GM12865 (cell line): ENCODE data around the gene SPPL3.
"Not testable (repeated sequence)": the region's sequence is repeated elsewhere in the genome, so short reads cannot be mapped to it uniquely, and the experiment has no call there.

Source experiments
- DNase-seq: peaks from one replicate; pipeline ENCODE4 v3.0.0; 2010; ENCODE audit warnings: low read depth
- H3K4me3 ChIP-seq: 2 replicates; pipeline ENCODE4 v1.5.1; 2011; ENCODE audit warnings: mild to moderate bottlenecking, low read depth, low read length, control low read depth
- CTCF ChIP-seq: IDR thresholded peaks from 2 replicates; pipeline ENCODE4 v1.5.1; 2011; ENCODE audit warnings: low read length, control low read depth, low read depth, inconsistent platforms; ENCODE audit not compliant: insufficient read depth; ENCODE audit errors: missing control alignments

The SPPL3 gene

GRCh38 chr12:120903412-120904196 is 554 bp downstream of the SPPL3 start:
- H3K4me3 ChIP-seq = peak overlapping the region; percentile 95
- peak; percentile 81 for DNase-seq
- TF ChIP-seq CTCF = no peak

- H3K4me3 ChIP-seq = peak overlapping the region; percentile 95
- DNase-seq = no peak
- TF ChIP-seq CTCF = no peak
Measured at GRCh38 chr12:120902846-120903411, 1.2 kb downstream of the SPPL3 start.

DNA sequence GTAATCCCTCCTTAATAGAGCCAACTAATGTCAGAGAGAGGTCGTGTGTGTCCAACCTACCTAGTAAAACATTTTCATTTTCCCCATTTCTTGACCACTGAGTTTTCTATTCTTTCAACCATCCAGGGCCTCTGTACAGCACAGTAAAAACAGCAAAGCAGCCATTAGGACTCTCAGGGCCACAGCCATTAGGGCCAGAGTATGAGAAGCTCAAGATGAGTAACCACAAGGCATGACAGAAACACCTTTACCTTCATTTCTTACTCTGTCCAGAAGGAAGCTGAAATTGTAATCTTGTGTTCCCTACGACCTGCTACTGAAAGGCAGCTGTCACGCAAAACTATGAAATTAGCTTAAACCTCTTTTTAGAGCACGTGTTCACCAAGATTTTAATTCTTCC is 2.3 kb downstream of the SPPL3 start:
- peak overlapping the region; percentile 95 for H3K4me3 ChIP-seq
- peak; percentile 50 for DNase-seq

DNA sequence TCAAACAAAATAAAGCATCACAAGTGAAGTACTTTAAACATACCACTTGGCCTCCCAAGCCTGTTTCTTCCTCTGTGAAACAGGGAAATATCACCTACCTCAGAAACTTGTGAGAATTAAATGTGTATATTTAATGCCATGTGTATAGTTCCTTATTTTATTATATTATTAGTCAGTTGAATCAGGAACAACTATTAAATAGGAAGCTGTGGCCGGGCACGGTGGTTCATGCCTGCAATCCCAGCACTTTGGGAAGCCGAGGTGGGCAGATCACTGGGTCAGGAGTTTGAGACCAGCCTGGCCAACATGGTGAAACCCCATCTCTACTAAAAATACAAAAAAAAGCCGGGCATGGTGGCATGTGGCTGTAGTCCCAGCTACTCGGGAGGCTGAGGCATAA is 3.1 kb downstream of the SPPL3 start:
- DNase-seq, H3K4me3 ChIP-seq: not testable (repeated sequence)

More for the DNA sequence above, 2.3 kb downstream of the SPPL3 start:
- TF ChIP-seq CTCF = no peak

DNA sequence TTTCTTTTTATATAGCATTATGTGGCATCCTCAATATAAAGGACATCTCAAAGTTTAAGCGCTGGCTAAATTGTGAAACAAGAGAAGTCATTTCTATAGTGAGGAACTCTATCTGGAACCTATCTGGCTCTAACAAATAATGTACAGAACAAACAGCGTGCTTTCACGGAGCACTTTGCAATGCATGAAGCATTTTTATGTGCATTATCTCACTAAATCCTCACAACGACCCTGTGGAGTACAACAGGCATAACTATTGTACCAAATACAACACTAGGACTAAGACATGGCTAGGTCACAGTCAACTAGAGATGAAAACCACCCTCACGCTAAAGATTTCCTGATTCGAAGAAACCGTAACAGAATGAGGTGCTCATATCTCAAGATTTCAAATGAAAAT is 8.6 kb downstream of the SPPL3 start:
- no peak overlapping the region for H3K4me3 ChIP-seq
- TF ChIP-seq CTCF = no peak
- no peak for DNase-seq

DNA sequence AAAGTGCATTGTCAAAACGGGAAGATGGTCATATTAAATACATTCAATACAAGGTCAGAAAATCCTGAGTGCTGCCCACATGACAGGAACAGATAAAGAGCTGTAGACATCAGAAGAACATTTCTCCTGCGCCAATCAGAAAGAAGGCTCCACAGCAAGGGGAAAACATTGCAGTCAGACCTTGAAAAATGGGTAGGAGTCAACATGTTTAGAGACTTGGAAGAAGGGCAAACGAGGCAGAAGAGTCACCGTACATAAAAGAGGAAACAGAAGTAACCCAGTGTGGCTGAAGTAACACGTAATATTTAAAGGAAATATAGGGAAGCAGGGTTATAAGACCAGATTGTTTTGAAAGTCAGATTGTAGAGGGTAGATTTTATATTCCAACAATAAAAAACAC is 11.9 kb downstream of the SPPL3 start:
- DNase-seq = no peak
- no peak overlapping the region for H3K4me3 ChIP-seq

GRCh38 chr12:120890963-120891362 is 13.2 kb downstream of the SPPL3 start:
- no peak for DNase-seq
- no peak overlapping the region for H3K4me3 ChIP-seq
- TF ChIP-seq CTCF = no peak

More for the DNA sequence above, 11.9 kb downstream of the SPPL3 start:
- TF ChIP-seq CTCF = no peak
